ENCODE measurements around the gene PRRT2.

DNA sequence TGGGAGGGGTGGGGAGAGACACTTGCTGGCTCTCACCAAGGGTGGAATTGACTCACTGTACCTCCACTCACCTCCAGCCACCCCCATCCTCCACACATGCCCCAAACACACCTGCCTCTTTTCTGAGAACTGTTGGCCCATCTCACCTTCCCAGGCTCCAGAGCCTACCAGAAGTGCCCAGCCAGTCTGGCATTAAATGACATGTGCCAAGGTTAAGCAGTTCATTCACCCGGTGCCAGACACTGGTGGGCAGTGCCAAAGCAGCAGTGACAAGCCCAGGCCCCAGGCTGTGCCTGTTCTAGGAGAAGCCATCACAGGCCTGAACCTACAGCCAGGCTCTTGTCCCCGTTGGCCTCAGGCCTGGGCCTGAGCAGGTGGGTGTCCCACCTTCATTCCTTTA, 19.5 kb downstream of the PRRT2 start:
- TF ChIP-seq, protein P1, sequence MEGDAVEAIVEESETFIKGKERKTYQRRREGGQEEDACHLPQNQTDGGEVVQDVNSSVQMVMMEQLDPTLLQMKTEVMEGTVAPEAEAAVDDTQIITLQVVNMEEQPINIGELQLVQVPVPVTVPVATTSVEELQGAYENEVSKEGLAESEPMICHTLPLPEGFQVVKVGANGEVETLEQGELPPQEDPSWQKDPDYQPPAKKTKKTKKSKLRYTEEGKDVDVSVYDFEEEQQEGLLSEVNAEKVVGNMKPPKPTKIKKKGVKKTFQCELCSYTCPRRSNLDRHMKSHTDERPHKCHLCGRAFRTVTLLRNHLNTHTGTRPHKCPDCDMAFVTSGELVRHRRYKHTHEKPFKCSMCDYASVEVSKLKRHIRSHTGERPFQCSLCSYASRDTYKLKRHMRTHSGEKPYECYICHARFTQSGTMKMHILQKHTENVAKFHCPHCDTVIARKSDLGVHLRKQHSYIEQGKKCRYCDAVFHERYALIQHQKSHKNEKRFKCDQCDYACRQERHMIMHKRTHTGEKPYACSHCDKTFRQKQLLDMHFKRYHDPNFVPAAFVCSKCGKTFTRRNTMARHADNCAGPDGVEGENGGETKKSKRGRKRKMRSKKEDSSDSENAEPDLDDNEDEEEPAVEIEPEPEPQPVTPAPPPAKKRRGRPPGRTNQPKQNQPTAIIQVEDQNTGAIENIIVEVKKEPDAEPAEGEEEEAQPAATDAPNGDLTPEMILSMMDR (IDR thresholded peaks at IDR 0.05): no peak
- TF ChIP-seq POLR2A (IDR thresholded peaks at IDR 0.05): no peak

All from lower leg skin (tissue), 3 donors.